Measurements from ENCODE around the gene TMEM234.
"Not testable (repeated sequence)": the region's sequence is repeated elsewhere in the genome, so short reads cannot be mapped to it uniquely, and the experiment has no call there.

Gene TMEM234

GRCh38 chr1:32221980-32222755 is at the start of gene TMEM234, which contains the start of gene EIF3I:
Gene TMEM234, minus strand, starts transcription at chr1:32222353. Its CDS starts 31 bp downstream, at chr1:32222322.
Gene EIF3I, plus strand, starts transcription at chr1:32222407. Its CDS starts 35 bp downstream, at chr1:32222442.
- Mint-ChIP-seq H3K4me3 (peak within 1 kb of the TSS; percentile 95), H3K4me1 (peaks cover 39% of the 10 kb centered on the region), H3K9me3 (no peaks in the 10 kb centered on the region), H3K27ac (peak within 1 kb of the TSS; percentile 96), H3K36me3 (peaks cover 12% of the 10 kb centered on the region), H3K27me3 (no peaks in the 10 kb centered on the region)

GRCh38 chr1:32269744-32270143 is 47.6 kb upstream of the TMEM234 start:
- Mint-ChIP-seq H3K9me3 (peaks cover 5% of the 10 kb centered on the region), H3K36me3 (peaks cover 4% of the 10 kb centered on the region), H3K4me3 (no peak overlapping the region), H3K27ac (peak overlapping the region; percentile 87), H3K27me3 (no peaks in the 10 kb centered on the region), H3K4me1 (peaks cover 69% of the 10 kb centered on the region)

- H3K9me3 Mint-ChIP-seq, result peaks cover 5% of the 10 kb centered on the region
- H3K27me3 Mint-ChIP-seq, result no peaks in the 10 kb centered on the region
- H3K4me3 Mint-ChIP-seq, result peak overlapping the region; percentile 77
- peaks cover 60% of the 10 kb centered on the region for H3K4me1 Mint-ChIP-seq
- peaks cover 4% of the 10 kb centered on the region for H3K36me3 Mint-ChIP-seq
- H3K27ac Mint-ChIP-seq, result peak overlapping the region; percentile 100
Measured at GRCh38 chr1:32266921-32267591, 44.9 kb upstream of the TMEM234 start.

GRCh38 chr1:32265846-32266245 is 43.7 kb upstream of the TMEM234 start:
- Mint-ChIP-seq H3K27ac (peak overlapping the region; percentile 86), H3K9me3 (peaks cover 5% of the 10 kb centered on the region), H3K36me3 (peaks cover 4% of the 10 kb centered on the region), H3K4me3 (peak overlapping the region; percentile 66), H3K27me3 (no peaks in the 10 kb centered on the region), H3K4me1 (peaks cover 50% of the 10 kb centered on the region)

- Mint-ChIP-seq H3K27ac (peak overlapping the region; percentile 30), H3K36me3 (peaks cover 8% of the 10 kb centered on the region), H3K27me3 (no peaks in the 10 kb centered on the region), H3K4me3 (peak overlapping the region; percentile 12), H3K9me3 (peaks cover 5% of the 10 kb centered on the region), H3K4me1 (peaks cover 58% of the 10 kb centered on the region)
Measured at GRCh38 chr1:32263744-32264143, 41.6 kb upstream of the TMEM234 start.

GRCh38 chr1:32263236-32263593 is 41.1 kb upstream of the TMEM234 start:
- H3K4me1 Mint-ChIP-seq, result peaks cover 60% of the 10 kb centered on the region
- not testable (repeated sequence) for H3K4me3 Mint-ChIP-seq, H3K27ac Mint-ChIP-seq

GRCh38 chr1:32257227-32257508 is 35.0 kb upstream of the TMEM234 start:
- Mint-ChIP-seq H3K4me1 (peaks cover 63% of the 10 kb centered on the region), H3K27me3 (no peaks in the 10 kb centered on the region), H3K27ac (peak overlapping the region; percentile 98), H3K36me3 (peaks cover 8% of the 10 kb centered on the region), H3K4me3 (peak overlapping the region; percentile 87), H3K9me3 (no peaks in the 10 kb centered on the region)

More at GRCh38 chr1:32263236-32263593, 41.1 kb upstream of the TMEM234 start:
- not testable (repeated sequence) for H3K36me3 Mint-ChIP-seq, H3K9me3 Mint-ChIP-seq, H3K27me3 Mint-ChIP-seq

- Mint-ChIP-seq H3K36me3 (peaks cover 8% of the 10 kb centered on the region), H3K27ac (peak overlapping the region; percentile 98), H3K4me3 (peak overlapping the region; percentile 87), H3K27me3 (no peaks in the 10 kb centered on the region), H3K4me1 (peaks cover 68% of the 10 kb centered on the region), H3K9me3 (no peaks in the 10 kb centered on the region)
Measured at GRCh38 chr1:32256473-32257226, 34.5 kb upstream of the TMEM234 start.

GRCh38 chr1:32255072-32256071 is 33.2 kb upstream of the TMEM234 start:
- H3K4me1 Mint-ChIP-seq, result peaks cover 72% of the 10 kb centered on the region
- no peaks in the 10 kb centered on the region for H3K27me3 Mint-ChIP-seq
- peak overlapping the region; percentile 92 for H3K27ac Mint-ChIP-seq
- H3K9me3 Mint-ChIP-seq, result no peaks in the 10 kb centered on the region
- peak overlapping the region; percentile 98 for H3K4me3 Mint-ChIP-seq
- peaks cover 5% of the 10 kb centered on the region for H3K36me3 Mint-ChIP-seq

- H3K4me3 Mint-ChIP-seq, result peak within 1 kb of the TSS; percentile 98
- H3K27ac Mint-ChIP-seq, result peak within 1 kb of the TSS; percentile 99
- H3K9me3 Mint-ChIP-seq, result no peaks in the 10 kb centered on the region
- peaks cover 76% of the 10 kb centered on the region for H3K4me1 Mint-ChIP-seq
- H3K36me3 Mint-ChIP-seq, result peaks cover 4% of the 10 kb centered on the region
- H3K27me3 Mint-ChIP-seq, result no peaks in the 10 kb centered on the region
Measured at GRCh38 chr1:32250893-32251716, 29.0 kb upstream of the TMEM234 start, which contains the start of gene LCK. Gene LCK, plus strand, starts transcription at chr1:32251265. Its CDS starts 23,065 bp downstream, at chr1:32274330.

- H3K4me3 Mint-ChIP-seq, result peak overlapping the region; percentile 98
- H3K9me3 Mint-ChIP-seq, result no peaks in the 10 kb centered on the region
- peaks cover 78% of the 10 kb centered on the region for H3K4me1 Mint-ChIP-seq
- H3K27ac Mint-ChIP-seq, result peak overlapping the region; percentile 99
- no peaks in the 10 kb centered on the region for H3K27me3 Mint-ChIP-seq
- H3K36me3 Mint-ChIP-seq, result peaks cover 1% of the 10 kb centered on the region
Measured at GRCh38 chr1:32249831-32250525, 27.8 kb upstream of the TMEM234 start.

- no peaks in the 10 kb centered on the region for H3K9me3 Mint-ChIP-seq
- H3K4me1 Mint-ChIP-seq, result peaks cover 67% of the 10 kb centered on the region
- peaks cover 1% of the 10 kb centered on the region for H3K36me3 Mint-ChIP-seq
- H3K27ac Mint-ChIP-seq, result peak overlapping the region; percentile 97
- no peaks in the 10 kb centered on the region for H3K27me3 Mint-ChIP-seq
- peak overlapping the region; percentile 98 for H3K4me3 Mint-ChIP-seq
Measured at GRCh38 chr1:32247983-32248889, 26.1 kb upstream of the TMEM234 start.

GRCh38 chr1:32247452-32247851 is 25.3 kb upstream of the TMEM234 start:
- Mint-ChIP-seq H3K9me3 (no peaks in the 10 kb centered on the region), H3K4me1 (peaks cover 64% of the 10 kb centered on the region), H3K36me3 (no peaks in the 10 kb centered on the region), H3K27me3 (no peaks in the 10 kb centered on the region), H3K27ac (peak overlapping the region; percentile 97), H3K4me3 (no peak overlapping the region)

All from activated naive CD4-positive, alpha-beta T cell treated with anti-CD3 and anti-CD28 coated beads, Interleukin-2, amount 50 U/mL, for 24 hours (primary cell).